HG03469 (cell line): Measurements from ENCODE around the gene SBF1.

Source experiments
- ATAC-seq: cut with Tn5 transposase; IDR thresholded peaks from one replicate; pipeline ENCODE4 v1.9.1; 2021; ENCODE audit warnings: mild to moderate bottlenecking, moderate library complexity, moderate number of reproducible peaks; ENCODE audit not compliant: unreplicated experiment

The SBF1 gene

GRCh38 chr22:50467773-50468440 is 6.9 kb downstream of the SBF1 start:
- ATAC-seq, result no peak

- ATAC-seq, result no peak
These were observed 7.5 kb downstream of the SBF1 start for GRCh38 chr22:50467341-50467740.

- no peak for ATAC-seq
These were observed 9.5 kb downstream of the SBF1 start for GRCh38 chr22:50465066-50465930.

GRCh38 chr22:50464451-50464850 is 10.4 kb downstream of the SBF1 start:
- no peak for ATAC-seq

- no peak for ATAC-seq
These were observed 11.5 kb downstream of the SBF1 start for GRCh38 chr22:50463188-50463900.

GRCh38 chr22:50461979-50462540 is 12.8 kb downstream of the SBF1 start:
- ATAC-seq, result no peak

- ATAC-seq, result no peak
These were observed 13.3 kb downstream of the SBF1 start for GRCh38 chr22:50461536-50461935.

- no peak for ATAC-seq
These were observed 13.9 kb downstream of the SBF1 start for GRCh38 chr22:50460938-50461337.

GRCh38 chr22:50459496-50460140 is 15.2 kb downstream of the SBF1 start:
- ATAC-seq, result no peak

GRCh38 chr22:50459016-50459415 is 15.8 kb downstream of the SBF1 start:
- no peak for ATAC-seq

GRCh38 chr22:50456466-50457234 is 18.2 kb downstream of the SBF1 start:
- no peak for ATAC-seq

- no peak for ATAC-seq
These were observed 18.8 kb downstream of the SBF1 start for GRCh38 chr22:50456026-50456425.

- ATAC-seq, result no peak
These were observed 19.6 kb downstream of the SBF1 start for GRCh38 chr22:50455201-50455600.

GRCh38 chr22:50454556-50455075 is 20.2 kb downstream of the SBF1 start:
- no peak for ATAC-seq

GRCh38 chr22:50452649-50453048 is 22.2 kb downstream of the SBF1 start:
- ATAC-seq, result no peak

- ATAC-seq, result no peak
These were observed 27.0 kb downstream of the SBF1 start for GRCh38 chr22:50447576-50448551.

GRCh38 chr22:50446708-50447575 is 27.9 kb downstream of the SBF1 start:
- no peak for ATAC-seq
